Activated T-cell treated with anti-CD3 and anti-CD28 coated beads for 48 hours (primary cell): ENCODE data around the gene KLHDC4.

Source experiments
- DNase-seq: peaks from one replicate; pipeline ENCODE4 v3.0.0-alpha.2; 2020; ENCODE audit warnings: low read depth

Gene KLHDC4

DNA sequence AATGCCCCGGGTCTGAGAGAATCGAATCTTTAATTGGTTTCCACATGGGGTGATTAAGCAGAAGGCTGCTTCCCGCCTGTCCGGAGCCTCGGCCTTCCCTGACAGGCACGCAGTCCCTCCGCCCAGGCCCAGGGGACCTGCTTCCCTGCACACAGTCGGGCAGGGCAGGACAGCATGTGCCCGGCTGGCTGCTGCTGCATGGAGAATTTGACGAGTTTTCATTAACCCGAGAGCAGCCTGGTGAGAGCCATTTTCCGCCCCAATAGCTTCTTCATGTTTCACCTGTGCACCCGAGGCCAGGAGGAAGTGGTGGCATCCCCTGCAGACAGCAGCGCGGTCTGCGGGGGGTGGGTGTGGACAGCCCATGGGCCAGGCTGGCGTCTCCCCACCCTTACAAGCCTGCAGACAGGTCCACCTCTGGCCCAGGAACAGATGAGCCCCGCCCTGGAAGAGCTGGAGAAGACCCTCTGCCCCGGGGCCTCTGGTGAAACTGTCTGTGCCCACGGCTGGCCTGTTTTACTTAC lies 67.0 kb downstream of the KLHDC4 start:
- no peak for DNase-seq

DNA sequence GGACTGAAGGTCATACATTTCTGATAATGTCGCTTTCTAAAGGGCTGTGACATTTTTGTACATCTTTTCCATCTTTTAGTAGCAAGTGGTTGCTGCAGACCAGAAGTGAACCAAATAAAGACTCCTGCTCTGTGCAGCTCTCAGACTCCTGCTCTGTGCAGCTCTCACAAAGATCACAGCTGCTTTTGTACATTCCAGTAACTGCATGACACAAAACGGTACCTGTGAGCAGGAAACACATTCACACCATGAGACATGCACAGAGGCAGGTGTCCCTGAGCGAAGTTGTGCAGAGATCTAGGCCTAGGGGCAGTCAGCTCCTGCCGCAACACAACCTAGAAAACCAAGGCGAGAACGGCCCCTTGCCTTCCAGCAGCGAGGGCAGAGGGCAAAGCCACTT lies 67.5 kb downstream of the KLHDC4 start:
- DNase-seq = no peak

DNA sequence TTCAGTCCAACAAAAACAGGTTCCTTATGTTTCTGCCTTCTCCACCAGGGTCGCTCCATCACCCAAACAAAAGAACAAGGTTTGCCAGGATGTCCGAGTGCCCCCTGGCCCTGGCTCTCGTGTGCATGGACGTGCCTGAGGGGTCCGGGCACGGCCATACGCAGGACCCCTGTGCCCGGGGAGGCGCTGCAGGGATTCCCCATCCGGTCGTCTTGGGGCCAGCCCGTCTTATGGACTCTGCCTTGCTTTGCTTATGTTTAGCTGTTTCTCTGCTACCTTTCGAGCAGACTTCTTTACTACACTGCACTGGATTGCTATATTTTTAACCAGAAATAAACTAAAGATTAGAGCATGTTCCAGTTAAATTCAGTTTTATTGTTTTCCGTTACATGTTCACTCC lies 68.0 kb downstream of the KLHDC4 start:
- DNase-seq = no peak

DNA sequence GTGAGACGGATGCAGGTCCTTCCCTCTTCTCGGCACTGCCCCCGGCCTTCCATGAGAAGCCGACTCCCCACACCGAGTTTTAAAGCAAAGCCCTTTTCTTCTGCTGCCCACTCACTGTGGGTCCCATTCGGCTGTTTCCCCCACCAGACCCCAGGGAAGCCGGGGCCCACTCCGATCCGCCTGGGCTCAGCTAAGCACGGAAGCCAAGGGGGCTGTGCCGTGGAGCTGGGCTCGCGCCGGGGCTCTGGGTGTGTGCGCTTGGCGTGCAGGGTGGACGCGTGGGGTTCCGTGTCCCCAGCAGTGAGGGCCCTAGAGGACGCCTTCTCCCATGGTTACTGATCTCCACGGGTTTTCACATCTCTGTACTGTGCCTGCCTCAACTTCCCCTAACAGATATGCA lies 68.5 kb downstream of the KLHDC4 start:
- no peak for DNase-seq

DNA sequence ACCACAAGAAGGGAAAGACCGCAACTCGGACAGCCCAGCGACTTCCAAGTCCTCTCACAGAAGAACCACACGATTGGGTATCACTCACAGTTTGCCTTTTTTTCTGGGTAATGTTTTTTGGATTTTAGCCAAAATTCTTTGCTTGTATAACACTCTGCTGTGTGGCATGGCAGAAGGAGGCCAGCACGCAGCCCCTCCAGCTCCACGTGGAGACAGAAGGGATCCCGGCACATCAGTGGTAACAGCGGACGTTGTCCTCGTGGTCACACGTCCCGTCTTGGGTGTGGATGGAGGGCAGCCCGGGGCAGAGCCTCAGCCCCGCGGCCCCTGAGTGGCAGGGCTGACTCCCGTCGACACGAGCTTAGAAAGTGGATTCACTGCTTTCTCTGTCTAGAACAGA lies 69.1 kb downstream of the KLHDC4 start:
- DNase-seq = no peak

DNA sequence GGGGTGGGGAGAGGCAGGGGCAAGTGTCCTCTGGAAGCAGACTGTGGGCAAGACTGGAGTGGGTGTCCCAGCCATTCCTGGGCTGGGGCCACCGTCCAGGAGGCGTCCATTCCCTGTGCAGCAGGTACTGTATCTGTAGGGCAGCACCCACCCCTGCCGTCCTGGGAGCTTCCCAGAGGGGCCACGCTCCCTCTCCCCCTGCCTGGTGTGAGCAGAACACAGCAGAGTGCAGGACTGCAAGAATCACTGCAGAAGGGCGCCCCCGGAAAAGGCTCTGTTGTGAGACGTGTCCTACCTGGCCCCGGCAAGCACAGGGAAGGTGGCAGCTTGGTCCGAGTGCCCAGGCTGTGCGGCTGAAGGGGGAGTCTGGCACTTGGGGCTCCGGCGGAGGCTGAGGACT lies 70.3 kb downstream of the KLHDC4 start:
- no peak for DNase-seq

DNA sequence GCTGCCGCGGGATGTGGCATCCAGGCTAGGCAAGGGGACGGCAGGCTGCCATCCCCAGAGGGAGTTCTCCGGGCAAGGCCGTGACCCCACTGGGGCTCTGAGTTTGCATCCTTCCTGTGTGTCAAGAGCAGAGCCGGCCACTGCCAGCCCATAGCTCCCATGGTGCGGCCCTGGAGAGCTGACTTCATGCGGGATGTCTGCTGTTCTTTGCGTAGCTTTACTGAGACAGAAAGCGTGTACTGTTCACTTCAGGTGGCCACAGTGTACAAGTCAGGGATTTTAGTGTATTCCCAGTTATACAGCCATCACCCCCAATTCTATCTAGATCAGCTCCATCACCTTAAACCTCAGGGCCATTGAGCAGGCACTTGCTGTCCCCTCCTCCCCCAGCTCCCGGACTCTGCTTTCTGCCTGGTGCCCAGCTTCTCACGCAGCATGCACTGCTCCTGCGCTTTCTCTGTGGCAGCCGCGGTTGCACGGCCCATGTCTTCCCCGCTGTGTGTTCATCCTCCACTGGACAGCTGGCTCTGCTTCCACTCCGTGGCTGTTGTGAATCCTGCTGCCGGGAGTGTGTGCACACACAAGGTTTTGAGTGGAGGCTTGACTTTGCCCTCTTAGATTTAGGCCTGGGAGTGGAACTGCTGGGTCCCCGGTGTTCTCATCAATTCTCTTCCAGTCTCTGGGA lies 71.2 kb downstream of the KLHDC4 start:
- no peak for DNase-seq

DNA sequence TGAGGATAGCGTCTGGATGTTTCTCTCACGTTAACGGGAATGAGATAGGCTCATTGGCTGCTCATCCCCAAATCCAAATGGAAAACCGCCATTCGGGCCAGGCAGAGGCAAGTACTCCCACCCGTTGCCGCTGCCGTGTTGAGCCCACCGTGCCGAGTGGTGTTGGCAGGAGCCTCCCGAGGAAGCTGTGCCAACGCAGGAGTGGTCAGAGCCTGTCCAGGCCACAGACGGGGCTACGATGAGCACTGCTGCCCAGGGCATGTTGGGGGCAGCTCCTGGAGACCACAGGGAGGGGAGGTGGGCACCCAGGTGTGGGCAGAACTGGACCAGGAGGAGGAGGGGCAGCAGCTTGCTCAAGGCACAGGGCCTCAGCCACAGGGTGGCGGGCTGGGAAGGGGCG lies 72.0 kb downstream of the KLHDC4 start:
- no peak for DNase-seq

DNA sequence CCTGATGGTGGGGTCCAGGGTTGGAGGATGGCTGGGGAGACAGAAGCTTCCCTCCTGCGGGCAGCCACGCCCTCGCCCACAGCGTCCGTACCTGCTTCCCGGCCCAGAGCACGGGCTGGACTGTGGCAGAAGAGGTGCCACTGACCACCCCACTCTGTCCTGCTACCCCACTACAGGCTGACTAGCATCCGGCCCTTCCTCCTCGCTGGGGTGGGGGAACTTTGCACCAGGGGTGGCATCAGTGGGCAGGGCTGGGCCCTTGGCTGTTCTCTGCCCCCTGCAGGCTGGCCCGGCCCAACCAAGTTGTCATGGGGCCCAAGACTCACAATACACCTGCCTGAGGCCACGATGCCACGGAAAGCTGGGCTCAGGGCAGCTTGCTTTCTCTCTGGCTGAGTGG lies 73.0 kb downstream of the KLHDC4 start:
- no peak for DNase-seq

DNA sequence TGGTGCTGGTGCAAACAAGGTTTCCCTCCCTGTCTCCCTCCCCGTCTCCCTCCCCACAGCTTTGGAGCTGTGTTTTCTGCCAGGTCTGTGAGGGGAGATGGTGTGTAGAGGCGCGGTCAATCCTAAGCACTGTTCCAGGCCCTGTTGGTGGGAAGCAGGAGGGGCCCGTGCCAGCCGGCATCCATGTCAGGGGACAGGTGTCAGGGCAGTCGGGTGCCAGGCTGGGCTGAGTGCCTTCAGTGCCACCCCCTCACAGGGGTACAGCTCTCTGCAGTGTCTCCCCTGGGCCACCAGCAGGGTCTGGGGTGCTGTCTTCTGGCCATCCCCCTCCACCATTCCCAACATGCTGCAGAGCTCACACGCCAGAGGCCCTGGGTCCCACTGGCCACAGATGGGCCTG lies 73.6 kb downstream of the KLHDC4 start:
- DNase-seq = no peak

DNA sequence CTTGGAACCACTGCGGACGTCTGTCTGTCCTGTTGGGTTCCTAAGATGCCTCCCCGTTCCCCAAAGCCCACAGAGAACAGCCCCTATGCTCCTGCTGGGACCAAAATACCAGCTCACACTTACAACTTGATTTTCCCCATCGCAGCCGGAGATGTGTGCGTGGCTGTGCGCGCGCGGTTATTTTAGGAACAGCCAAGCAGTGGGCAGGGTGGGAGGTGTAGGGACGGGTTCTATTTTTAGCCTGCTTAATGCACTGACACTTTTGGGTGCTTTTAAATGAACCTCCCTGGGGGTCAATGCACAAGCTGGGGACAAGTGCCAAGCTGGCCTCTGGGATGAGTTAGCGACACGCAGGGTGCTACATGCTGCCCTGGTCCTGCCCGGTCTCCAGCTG lies 74.1 kb downstream of the KLHDC4 start:
- no peak for DNase-seq

DNA sequence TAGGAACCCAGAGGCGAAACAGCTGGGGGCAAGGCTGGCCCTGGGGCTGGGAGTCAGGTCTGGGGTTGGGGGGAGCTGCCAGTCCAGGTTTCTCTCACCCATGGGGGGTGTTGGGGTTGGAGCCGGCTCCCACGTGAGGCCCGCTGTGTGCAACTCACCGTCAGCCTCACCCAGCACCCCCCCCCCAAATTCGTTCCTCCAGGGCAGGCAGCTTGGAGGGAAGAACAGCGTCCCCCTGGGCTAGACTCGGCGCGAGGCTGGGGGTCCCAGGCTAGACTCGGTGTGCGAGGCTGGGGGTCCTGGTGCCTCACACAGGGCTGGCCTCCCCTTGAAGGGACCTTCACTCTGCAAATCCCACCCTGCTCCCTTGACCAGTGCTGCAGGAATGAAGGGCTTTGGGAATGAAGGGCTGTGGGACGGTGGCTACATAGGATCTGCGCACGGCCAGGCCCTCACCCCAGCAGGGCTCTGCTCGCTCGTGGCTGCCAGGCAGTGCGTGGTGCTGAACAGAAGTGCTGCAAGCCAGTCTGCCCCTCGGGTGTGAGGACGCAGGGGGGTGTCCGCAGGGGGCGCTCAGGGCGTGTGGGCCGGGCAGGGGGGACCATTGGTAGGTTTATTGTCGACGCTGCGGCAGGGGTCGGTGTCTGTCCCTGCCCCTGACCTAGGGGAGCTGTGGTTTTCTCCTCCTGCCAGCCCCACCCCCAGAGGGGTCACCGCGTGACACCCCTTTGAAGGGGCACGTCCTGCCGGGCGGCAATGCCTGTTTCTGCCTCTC lies 74.7 kb downstream of the KLHDC4 start:
- no peak for DNase-seq

DNA sequence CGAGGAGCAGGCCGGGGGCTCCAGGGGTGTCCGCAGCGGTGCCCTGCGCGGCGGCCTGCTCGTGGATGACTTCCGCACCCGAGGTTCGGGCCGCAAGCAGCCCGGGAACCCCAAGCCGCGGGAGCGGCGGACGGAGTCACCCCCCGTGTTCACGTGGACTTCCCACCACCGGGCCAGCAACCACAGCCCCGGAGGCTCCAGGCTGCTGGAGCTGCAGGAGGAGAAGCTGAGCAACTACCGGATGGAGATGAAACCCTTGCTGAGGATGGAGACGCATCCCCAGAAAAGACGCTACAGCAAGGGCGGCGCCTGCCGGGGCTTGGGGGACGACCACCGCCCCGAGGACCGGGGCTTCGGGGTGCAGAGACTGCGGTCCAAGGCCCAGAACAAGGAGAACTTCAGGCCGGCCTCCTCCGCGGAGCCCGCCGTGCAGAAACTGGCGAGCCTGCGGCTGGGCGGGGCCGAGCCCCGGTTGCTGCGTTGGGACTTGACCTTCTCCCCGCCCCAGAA lies 75.8 kb downstream of the KLHDC4 start:
- DNase-seq = no peak

DNA sequence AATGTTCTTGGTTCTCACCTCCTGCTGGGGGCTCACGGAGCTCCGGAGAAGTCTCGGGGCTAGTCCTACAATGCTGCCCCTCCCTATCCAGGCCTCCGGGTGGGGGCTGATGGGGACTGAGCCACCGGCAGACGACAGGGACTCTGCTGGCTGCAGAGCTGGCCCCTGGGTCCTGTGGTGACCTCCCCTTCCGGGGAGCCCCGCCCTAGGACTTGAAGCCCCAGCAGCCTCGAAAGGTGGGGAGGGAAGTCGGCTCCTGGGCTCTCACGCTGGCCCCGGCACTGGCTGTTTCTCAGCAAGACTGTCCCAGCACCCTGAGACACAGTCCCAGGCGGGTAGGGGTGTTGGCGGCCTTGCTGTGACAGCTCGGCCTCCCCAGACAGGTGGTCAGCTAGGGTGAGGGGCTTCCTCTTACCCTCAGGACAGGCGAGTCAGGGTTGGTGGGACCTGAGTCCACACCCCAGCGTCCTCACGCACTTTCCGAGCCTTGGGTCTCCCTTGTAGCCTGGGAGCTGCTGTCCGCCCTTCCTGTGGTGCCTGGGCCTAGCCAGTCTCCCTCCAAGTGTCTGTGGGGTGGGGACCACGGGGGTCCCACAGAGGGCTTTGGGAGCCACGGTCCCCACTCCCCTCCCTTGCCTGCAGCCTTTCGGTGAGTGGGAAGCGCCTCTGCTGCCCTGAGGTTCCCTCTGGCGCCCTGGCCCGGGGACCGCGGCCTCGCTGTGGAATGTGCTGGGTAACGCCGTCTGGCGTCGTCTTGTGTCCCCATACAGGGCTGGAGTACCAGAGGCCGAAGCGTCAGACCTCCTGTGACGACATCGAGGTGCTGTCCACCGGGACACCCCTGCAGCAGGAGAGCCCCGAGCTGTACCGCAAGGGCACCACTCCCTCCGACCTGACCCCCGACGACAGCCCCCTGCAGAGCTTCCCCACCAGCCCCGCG lies 76.6 kb downstream of the KLHDC4 start:
- DNase-seq = no peak

DNA sequence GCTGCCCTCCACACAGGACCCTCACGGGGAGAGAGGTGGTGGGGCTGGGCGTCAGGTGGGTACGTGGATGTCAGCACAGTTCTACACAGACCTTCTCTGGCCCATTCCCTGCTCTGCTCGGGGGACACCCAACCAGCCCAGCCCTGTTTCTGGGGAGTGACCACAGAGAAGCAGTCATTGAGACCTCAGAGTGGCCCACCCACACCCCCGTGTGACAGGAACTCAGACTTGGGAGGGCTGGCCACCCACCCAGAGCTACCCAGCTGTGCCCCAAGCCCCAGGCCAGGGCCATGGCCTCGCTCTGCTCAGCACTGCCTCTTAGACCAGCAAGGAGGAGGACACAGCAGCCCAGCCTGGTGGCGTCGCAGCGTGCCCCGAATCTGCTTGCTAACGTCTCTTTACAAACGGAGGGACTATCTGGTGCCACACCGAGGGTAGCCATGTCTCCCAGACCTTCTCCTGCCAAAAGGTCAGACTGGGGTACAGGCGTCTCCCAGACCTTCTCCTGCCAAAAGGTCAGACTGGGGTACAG lies 77.7 kb downstream of the KLHDC4 start:
- DNase-seq = no peak

DNA sequence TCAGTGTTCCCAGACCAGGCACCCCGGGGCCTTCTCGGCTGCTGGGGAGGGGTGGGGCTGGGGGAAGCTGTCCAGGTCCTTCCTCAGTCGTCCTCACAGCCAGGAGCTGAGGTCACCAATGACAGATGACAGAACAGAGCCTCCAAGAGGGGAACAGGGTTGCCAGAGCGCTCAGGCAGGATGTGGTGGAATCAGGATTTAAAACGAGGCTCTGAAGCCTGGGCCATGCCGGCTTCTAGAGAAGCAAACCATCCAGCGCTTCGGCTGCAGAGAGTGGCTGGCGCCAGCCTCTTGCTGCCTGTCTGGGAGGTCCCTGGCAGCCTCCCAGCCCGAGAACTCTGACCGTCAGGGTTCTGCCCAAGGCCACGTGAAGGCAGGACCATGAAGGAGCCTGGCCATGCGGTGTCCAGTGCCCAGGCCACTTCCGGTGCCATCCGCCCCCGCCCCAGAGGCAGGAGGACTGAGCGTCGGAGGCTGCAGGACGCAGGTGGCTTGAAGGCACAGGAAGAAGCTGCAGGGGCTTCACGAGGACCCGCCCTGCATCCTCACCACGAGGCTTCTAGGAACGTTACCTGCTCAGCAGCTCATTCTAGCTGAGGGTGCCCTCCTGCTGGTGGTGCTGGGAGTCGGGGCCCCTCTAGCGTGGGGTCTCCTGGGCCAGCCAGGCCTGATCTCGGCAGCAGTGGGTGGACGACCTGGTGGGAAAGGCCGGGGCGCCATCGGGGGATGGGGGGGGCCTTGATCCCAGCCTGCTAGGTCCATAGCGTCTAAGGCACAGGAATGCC lies 78.5 kb downstream of the KLHDC4 start:
- no peak for DNase-seq

DNA sequence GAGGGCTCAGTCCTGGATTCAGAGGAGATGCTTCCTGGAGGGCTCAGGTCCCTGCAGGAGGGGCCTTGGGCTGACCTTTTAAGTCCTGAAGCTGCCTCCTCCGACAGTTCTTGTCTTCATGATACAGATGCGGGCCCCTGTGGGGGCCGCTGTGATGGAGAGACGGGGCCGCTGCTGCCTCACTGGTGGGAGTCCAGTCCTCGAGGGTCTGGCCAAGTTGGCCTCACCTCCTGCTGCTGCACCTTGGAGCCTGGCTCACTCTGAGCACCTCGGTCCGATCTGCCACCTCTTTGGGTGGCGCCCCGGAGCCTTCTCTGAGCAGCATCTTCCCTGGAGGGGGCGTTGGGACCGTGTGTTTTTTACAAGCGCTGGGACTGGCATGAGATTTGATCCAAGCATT lies 79.1 kb downstream of the KLHDC4 start:
- DNase-seq = no peak

DNA sequence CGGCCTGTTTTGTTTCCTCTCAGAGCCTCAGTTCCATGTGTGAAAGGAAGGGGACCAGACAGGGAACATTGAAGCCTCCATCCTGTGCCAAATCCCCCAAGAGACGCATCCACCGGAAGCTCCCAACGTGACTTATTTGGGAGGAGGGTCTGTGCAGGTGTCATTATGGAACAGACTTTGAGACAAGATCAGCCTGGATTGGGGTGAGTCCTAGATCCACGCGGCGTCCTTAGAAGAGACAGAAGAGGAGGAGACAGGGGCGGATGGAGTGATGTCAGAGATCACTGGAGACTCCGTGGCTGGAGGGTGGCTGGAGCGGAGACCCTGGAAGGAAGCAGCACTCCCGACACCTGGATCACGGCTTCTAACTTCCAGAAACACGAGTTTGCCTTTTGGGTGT lies 80.0 kb downstream of the KLHDC4 start:
- DNase-seq = no peak

DNA sequence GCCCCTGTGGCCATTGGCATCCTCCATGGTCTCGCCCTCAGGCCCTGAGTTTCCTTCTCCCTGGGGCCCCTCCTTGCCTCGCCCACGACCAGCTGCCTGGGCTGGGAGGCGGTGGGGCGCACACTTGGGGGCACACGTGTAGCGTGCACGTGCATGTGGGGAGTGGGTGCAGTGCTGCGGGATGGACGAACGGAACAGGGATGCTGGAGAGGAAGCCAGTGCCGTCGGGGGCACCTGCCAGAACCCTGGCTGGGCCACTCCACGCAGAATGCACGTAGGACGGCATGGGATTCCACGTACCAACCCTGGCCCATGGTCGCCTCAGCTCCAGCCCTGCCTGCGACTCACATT lies 80.4 kb downstream of the KLHDC4 start:
- no peak for DNase-seq

DNA sequence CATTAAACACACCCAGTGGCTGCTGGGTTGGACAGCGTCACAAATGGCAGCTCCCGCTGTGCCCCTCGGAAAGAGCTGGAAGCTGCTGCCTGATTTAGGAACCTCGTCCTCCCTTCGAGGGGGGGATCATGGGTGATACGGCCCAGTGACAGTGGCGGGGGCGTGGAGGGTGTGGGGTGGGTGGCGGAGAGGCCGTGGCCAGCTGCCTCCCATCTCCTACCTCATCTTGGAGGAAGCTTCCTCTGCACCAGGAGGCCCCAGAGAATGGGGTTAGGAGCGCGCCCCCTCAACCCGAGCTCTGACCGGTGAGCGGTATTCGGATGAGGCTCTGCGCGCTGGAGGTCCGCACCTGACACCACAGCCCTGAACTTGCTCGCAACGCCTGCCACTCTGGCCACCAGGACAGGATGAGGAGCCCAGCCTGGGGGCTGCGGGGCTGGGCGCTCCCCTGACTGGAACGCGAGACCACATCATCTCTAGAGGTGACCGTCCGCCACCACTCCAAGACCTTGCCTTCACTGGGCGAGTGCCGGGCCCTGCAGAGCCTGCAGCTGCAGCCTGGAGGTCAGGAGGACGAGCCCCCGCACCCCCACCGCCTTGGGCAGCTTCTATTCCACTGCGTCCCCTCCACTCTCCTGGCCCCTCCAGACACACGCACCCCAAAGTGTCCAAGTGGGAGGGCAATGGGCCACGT lies 80.9 kb downstream of the KLHDC4 start:
- DNase-seq = no peak
